HepG2 (cell line): ENCODE data around the gene NCAM2. TPM values are rescaled to one million over a fixed set of nuclear protein-coding genes. Genes with fewer than 3 reads are reported as not detected.

ENCODE experiments used
- ATAC-seq: fragments of 200-7000 bp; cut with Tn5 transposase; 3 replicates; pipeline ENCODE4 v1.9.1; 2020; ENCODE audit warnings: mild to moderate bottlenecking, moderate library complexity
- BruUV-seq: library from RNA; stranded (reverse); fragments of 400-500 nt; replicated peaks from 2 replicates; lab custom pipeline; 2021; lab: Mats Ljungman, UMichigan
- CTCF ChIA-PET: fragments of 300-600 bp; formaldehyde crosslinking; extraction: SDS; loops from one replicate; lab custom pipeline; 2021; ENCODE audit warnings: low total read pairs, inconsistent platforms, low intra/inter-chr PET ratio; lab: Yijun Ruan, JAX
- POLR2A ChIA-PET: fragments of 350-600 bp; sonication (Branson Sonifier 250); formaldehyde crosslinking; loops from one replicate; lab custom pipeline; 2020; ENCODE audit warnings: antibody characterized with exemption, inconsistent platforms; lab: Yijun Ruan, JAX
- DNase-seq: peaks from one replicate; pipeline ENCODE4 v3.0.0-alpha.2; 2015; ENCODE audit warnings: low spot score
- FAIRE-seq: peaks from 3 replicates; lab custom pipeline; 2011; peaks lifted over from hg19 to GRCh38; lab: Jason Lieb, UNC
- H2AFZ ChIP-seq: one replicate; pipeline ENCODE4 v1.6.1; 2011; ENCODE audit warnings: low read length, inconsistent platforms
- H3K27ac ChIP-seq: fragments of 300-600 bp; 3 replicates; pipeline ENCODE4 v1.8.0; 2011; ENCODE audit warnings: mixed run types, mild to moderate bottlenecking, mixed read lengths, low read length, inconsistent platforms; ENCODE audit not compliant: insufficient read depth; ENCODE audit errors: extremely low read length
- H3K27me3 ChIP-seq, 2 experiments: fragments of 200-600 bp in 1 of 2; 2 replicates in 1 of 2; 3 replicates in 1 of 2; pipeline versions ENCODE4 v1.6.0 to v1.8.0; 2011; ENCODE audit warnings: low read length in 2 of 2, mild to moderate bottlenecking in 2 of 2, moderate library complexity in 2 of 2, inconsistent platforms in 1 of 2; ENCODE audit not compliant: insufficient read depth in 2 of 2, control insufficient read depth in 1 of 2
- H3K36me3 ChIP-seq, 2 experiments: fragments of 200-600 bp in 1 of 2; replicated peaks in 1 of 2; 2 replicates in 1 of 2; 3 replicates in 1 of 2; pipeline versions ENCODE4 v1.5.1 to v1.8.0; 2011; ENCODE audit warnings: low read length in 2 of 2, inconsistent platforms in 1 of 2; ENCODE audit not compliant: insufficient read depth in 2 of 2, control insufficient read depth in 1 of 2
- H3K4me1 ChIP-seq: 2 replicates; pipeline ENCODE4 v1.5.1; 2012; ENCODE audit warnings: low read length, inconsistent platforms; ENCODE audit not compliant: insufficient read depth
- H3K4me2 ChIP-seq: 2 replicates; pipeline ENCODE4 v1.6.0; 2011; ENCODE audit warnings: low read depth, low read length, inconsistent platforms
- H3K4me3 ChIP-seq, 3 experiments: fragments of 200-600 bp in 1 of 3; sonication (generic), shearing (Covaris generic) in 1 of 3; replicated peaks in 1 of 3; 2 replicates each; pipeline ENCODE4 v1.5.1; 2011 to 2016; ENCODE audit warnings: low read length in 3 of 3, inconsistent platforms in 2 of 3, low read depth in 2 of 3, mild to moderate bottlenecking in 2 of 3, control low read depth in 1 of 3, mixed read lengths in 1 of 3; ENCODE audit not compliant: insufficient read depth in 1 of 3
- H3K79me2 ChIP-seq: one replicate; pipeline ENCODE4 v1.6.1; 2011; ENCODE audit warnings: low read length, inconsistent platforms; ENCODE audit not compliant: insufficient read depth
- H3K9ac ChIP-seq: 2 replicates; pipeline ENCODE4 v1.6.0; 2011; ENCODE audit warnings: mild to moderate bottlenecking, low read depth, low read length, inconsistent platforms; ENCODE audit not compliant: insufficient read depth
- H3K9me3 ChIP-seq: 2 replicates; pipeline ENCODE4 v1.5.1; 2012; ENCODE audit warnings: mild to moderate bottlenecking, low read length
- H4K20me1 ChIP-seq: 2 replicates; pipeline ENCODE4 v1.6.0; 2011; ENCODE audit warnings: inconsistent platforms, mild to moderate bottlenecking, low read length, moderate library complexity; ENCODE audit not compliant: insufficient read depth
- BCL3 ChIP-seq: sonication (generic); formaldehyde crosslinking; IDR thresholded peaks from 2 replicates; pipeline ENCODE4 v1.5.1; 2020; ENCODE audit warnings: mild to moderate bottlenecking, missing genetic modification reagents, moderate library complexity
- CC2D1A ChIP-seq: sonication (generic); formaldehyde crosslinking; IDR thresholded peaks from 2 replicates; pipeline ENCODE4 v1.8.1; 2023; ENCODE audit warnings: mild to moderate bottlenecking, missing genetic modification reagents
- KDM1A ChIP-seq: IDR thresholded peaks from 2 replicates; pipeline ENCODE4 v1.6.1; 2016; ENCODE audit warnings: missing compliant biosample characterization
- PHF8 ChIP-seq: sonication (generic); formaldehyde crosslinking; IDR thresholded peaks from 2 replicates; pipeline ENCODE4 v1.5.0; 2020; ENCODE audit warnings: missing genetic modification reagents
- POGK ChIP-seq: sonication (generic); formaldehyde crosslinking; conservative IDR thresholded peaks from 2 replicates; pipeline ENCODE4 v1.8.0; 2022; ENCODE audit warnings: mild to moderate bottlenecking, moderate library complexity, missing genetic modification reagents
- RFXANK ChIP-seq: IDR thresholded peaks from 2 replicates; pipeline ENCODE4 v1.6.1; 2016
- RFXAP ChIP-seq: sonication (generic); formaldehyde crosslinking; IDR thresholded peaks from 2 replicates; pipeline ENCODE4 v1.4.0; 2020; ENCODE audit warnings: missing genetic modification reagents, borderline replicate concordance
- SRF ChIP-seq: IDR thresholded peaks from 2 replicates; pipeline ENCODE4 v1.6.1; 2011; ENCODE audit warnings: mild to moderate bottlenecking, low read depth, low read length, moderate library complexity
- ZC3H4 ChIP-seq: sonication (generic); formaldehyde crosslinking; IDR thresholded peaks from 2 replicates; pipeline ENCODE4 v1.4.0; 2020; ENCODE audit warnings: missing genetic modification reagents, borderline replicate concordance
- ZNF282 ChIP-seq: fragments of 450-650 bp; IDR thresholded peaks from 2 replicates; pipeline ENCODE4 v1.6.1; 2018; ENCODE audit not compliant: partially characterized antibody
- ZNF639 ChIP-seq: conservative IDR thresholded peaks from 2 replicates; pipeline ENCODE4 v1.6.1; 2018; ENCODE audit warnings: missing genetic modification reagents
- WGBS: methylation state at CpG from one replicate; pipeline ENCODE4 v1.1.6; 2017; ENCODE audit warnings: low lambda C conversion rate; 5-methylcytosine and 5-hydroxymethylcytosine counted together
- in situ Hi-C: cut with HindIII; loops from 2 replicates; pipeline ENCODE4 v1.10.0; 2017; ENCODE audit warnings: low pct_unique_long_range_greater_than_20kb; ENCODE audit not compliant: extremely low pct_ligation_motif_present
- intact Hi-C: fragments of 100-400 bp; cut with micrococcal nuclease; formaldehyde crosslinking; loops from one replicate; pipeline ENCODE4 v1.10.0; 2022; ENCODE audit not compliant: unreplicated experiment
- polyA plus RNA-seq, 8 experiments: library from polyadenylated mRNA; depleted of rRNA in 3 of 8; stranded (reverse) in 7 of 8; unstranded in 1 of 8; fragments of >200 nt; fragmentation: Illumina TruSeq in 4 of 8; extraction: Trizol in 4 of 8; gene quantifications; 2 replicates each; pipeline versions ENCODE4 v1.2.1 to v1.2.3, GENCODE V29; 2011 to 2016; ENCODE audit warnings: low read depth in 4 of 8, missing spikeins in 1 of 8, mixed read lengths in 1 of 8; ENCODE audit not compliant: insufficient read depth in 1 of 8
- total RNA-seq, 5 experiments: library from RNA; depleted of rRNA; stranded (reverse); fragments of >200 nt; fragmentation: Illumina TruSeq; extraction: Trizol; gene quantifications; 2 replicates each; pipeline ENCODE4 v1.2.3, GENCODE V29; 2016; ENCODE audit warnings: low read depth in 1 of 5
- TF ChIP-seq, protein P1 (sequence below), 2 experiments: fragments of 450-650 bp in 1 of 2; sonication (generic) in 1 of 2; formaldehyde crosslinking in 1 of 2; IDR thresholded peaks; 2 replicates each; pipeline versions ENCODE4 v1.6.1 to v1.8.0; 2016 to 2022; ENCODE audit warnings: antibody characterized with exemption in 1 of 2, mild to moderate bottlenecking in 1 of 2, missing genetic modification reagents in 1 of 2

Gene NCAM2
- total and polyA plus RNA-seq, 2 of the 13 experiments (the other 11 are each of a cell fraction or from before 2014, with no cell fraction given), result not detected

GRCh38 chr21:21290751-21291150, 292.5 kb downstream of the NCAM2 start:
- intact Hi-C loops, result no loop called here
- Histone ChIP-seq H3K27ac (no peak overlapping the region), H3K9ac (no peak overlapping the region), H3K4me2 (no peak overlapping the region), H3K4me1 (no peaks in the 10 kb centered on the region), H2AFZ (no peak overlapping the region), H3K9me3 (peaks cover 83% of the 10 kb centered on the region), H4K20me1 (no peaks in the 10 kb centered on the region), H3K79me2 (no peaks in the 10 kb centered on the region), H3K4me3 (no peak overlapping the region), H3K27me3 (no peaks in the 10 kb centered on the region), H3K36me3 (no peaks in the 10 kb centered on the region)
- FAIRE-seq, result no peak
- ATAC-seq, result no peak
- in situ Hi-C loops, result no loop called here
- no peak for DNase-seq
- ChIA-PET CTCF (no interaction called here), POLR2A (no interaction called here)
- no TSS peak for BruUV-seq
- 3% methylated on average over 4 of the region's 4 CpGs for WGBS
- TF ChIP-seq ZNF639 (CRISPR knock-in tag) (no peak), KDM1A (CRISPR knock-in tag) (no peak), ZNF282 (no peak), PHF8 (CRISPR knock-in tag) (no peak), BCL3 (CRISPR knock-in tag) (no peak), RFXAP (CRISPR knock-in tag) (no peak), ZC3H4 (CRISPR knock-in tag) (no peak), POGK (no peak), CC2D1A (CRISPR knock-in tag) (no peak), RFXANK (CRISPR knock-in tag) (no peak), SRF (no peak)
- TF ChIP-seq, protein P1, sequence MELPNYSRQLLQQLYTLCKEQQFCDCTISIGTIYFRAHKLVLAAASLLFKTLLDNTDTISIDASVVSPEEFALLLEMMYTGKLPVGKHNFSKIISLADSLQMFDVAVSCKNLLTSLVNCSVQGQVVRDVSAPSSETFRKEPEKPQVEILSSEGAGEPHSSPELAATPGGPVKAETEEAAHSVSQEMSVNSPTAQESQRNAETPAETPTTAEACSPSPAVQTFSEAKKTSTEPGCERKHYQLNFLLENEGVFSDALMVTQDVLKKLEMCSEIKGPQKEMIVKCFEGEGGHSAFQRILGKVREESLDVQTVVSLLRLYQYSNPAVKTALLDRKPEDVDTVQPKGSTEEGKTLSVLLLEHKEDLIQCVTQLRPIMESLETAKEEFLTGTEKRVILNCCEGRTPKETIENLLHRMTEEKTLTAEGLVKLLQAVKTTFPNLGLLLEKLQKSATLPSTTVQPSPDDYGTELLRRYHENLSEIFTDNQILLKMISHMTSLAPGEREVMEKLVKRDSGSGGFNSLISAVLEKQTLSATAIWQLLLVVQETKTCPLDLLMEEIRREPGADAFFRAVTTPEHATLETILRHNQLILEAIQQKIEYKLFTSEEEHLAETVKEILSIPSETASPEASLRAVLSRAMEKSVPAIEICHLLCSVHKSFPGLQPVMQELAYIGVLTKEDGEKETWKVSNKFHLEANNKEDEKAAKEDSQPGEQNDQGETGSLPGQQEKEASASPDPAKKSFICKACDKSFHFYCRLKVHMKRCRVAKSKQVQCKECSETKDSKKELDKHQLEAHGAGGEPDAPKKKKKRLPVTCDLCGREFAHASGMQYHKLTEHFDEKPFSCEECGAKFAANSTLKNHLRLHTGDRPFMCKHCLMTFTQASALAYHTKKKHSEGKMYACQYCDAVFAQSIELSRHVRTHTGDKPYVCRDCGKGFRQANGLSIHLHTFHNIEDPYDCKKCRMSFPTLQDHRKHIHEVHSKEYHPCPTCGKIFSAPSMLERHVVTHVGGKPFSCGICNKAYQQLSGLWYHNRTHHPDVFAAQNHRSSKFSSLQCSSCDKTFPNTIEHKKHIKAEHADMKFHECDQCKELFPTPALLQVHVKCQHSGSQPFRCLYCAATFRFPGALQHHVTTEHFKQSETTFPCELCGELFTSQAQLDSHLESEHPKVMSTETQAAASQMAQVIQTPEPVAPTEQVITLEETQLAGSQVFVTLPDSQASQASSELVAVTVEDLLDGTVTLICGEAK (IDR thresholded peaks at IDR 0.05), result no peak
- TF ChIP-seq, protein P1 (CRISPR knock-in tag; IDR thresholded peaks at IDR 0.05), result no peak
